Right atrium auricular region (tissue), 2 donors: ENCODE results near the gene ANGPTL2. TPM values are rescaled to one million over a fixed set of nuclear protein-coding genes. Genes with fewer than 3 reads are reported as not detected.
"Not testable (repeated sequence)": the region's sequence is repeated elsewhere in the genome, so short reads cannot be mapped to it uniquely, and the experiment has no call there.

Experiments
- DNase-seq: peaks from one replicate; pipeline ENCODE4 v3.0.0-alpha.2; 2019; ENCODE audit warnings: low spot score
- H3K27ac ChIP-seq, 2 donors: fragments of 200-600 bp; sonication (generic); 1 replicate in 1 of 2; 2 replicates in 1 of 2; pipeline ENCODE4 v1.5.1; 2016 to 2019
- H3K27me3 ChIP-seq, 2 donors: fragments of 200-600 bp; sonication (generic); one replicate each; pipeline versions ENCODE4 v1.5.1 to v1.6.0; 2017 to 2019
- H3K36me3 ChIP-seq: fragments of 200-600 bp; sonication (generic); one replicate; pipeline ENCODE4 v1.5.1; 2016
- H3K4me1 ChIP-seq, 2 donors: fragments of 200-600 bp; sonication (generic); one replicate each; pipeline versions ENCODE4 v1.5.1 to v1.6.0; 2017 to 2019
- H3K4me3 ChIP-seq, 2 donors: fragments of 200-600 bp; sonication (generic); 1 replicate in 1 of 2; 2 replicates in 1 of 2; pipeline ENCODE4 v1.5.1; 2017 to 2019; ENCODE audit warnings: mild to moderate bottlenecking in 1 of 2, moderate library complexity in 1 of 2
- H3K9me3 ChIP-seq, 2 donors: fragments of 200-600 bp; sonication (generic); one replicate each; pipeline ENCODE4 v1.5.1; 2019
- CTCF ChIP-seq, 2 donors: fragments of 200-600 bp; sonication (generic); IDR thresholded peaks; one replicate each; pipeline ENCODE4 v1.5.1; 2019; ENCODE audit warnings: antibody characterized with exemption in 2 of 2
- total RNA-seq, 2 donors: library from RNA; depleted of rRNA; stranded (reverse); fragments of >200 nt; gene quantifications; one replicate each; pipeline ENCODE4 v1.1.0, GENCODE V29; 2016

ANGPTL2 gene
- total RNA-seq, 2 donors from 2014 or later: 42.8 to 55.8 TPM

- no peaks in the 10 kb centered on the region for H3K36me3 ChIP-seq
- no peak overlapping the region for H3K4me3 ChIP-seq
- no peak for DNase-seq
- no peaks in the 10 kb centered on the region for H3K9me3 ChIP-seq
- H3K27me3 ChIP-seq: no peaks in the 10 kb centered on the region
- H3K27ac ChIP-seq: no peak overlapping the region
- H3K4me1 ChIP-seq: peaks cover 0 to 22% of the 10 kb centered on the region in 2 donors
- TF ChIP-seq CTCF (IDR thresholded peaks at IDR 0.05): no peak
These were observed 27.3 kb upstream of the ANGPTL2 start for GRCh38 chr9:127149463-127150390.

GRCh38 chr9:127149010-127149409, 26.6 kb upstream of the ANGPTL2 start:
- Histone ChIP-seq H3K4me1 (peaks cover 0 to 14% of the 10 kb centered on the region in 2 donors), H3K36me3 (no peaks in the 10 kb centered on the region), H3K4me3 (no peak overlapping the region), H3K27ac (no peak overlapping the region), H3K27me3 (no peaks in the 10 kb centered on the region), H3K9me3 (no peaks in the 10 kb centered on the region)
- no peak for DNase-seq
- no peak for TF ChIP-seq CTCF (IDR thresholded peaks at IDR 0.05)

GRCh38 chr9:127148014-127148413, 25.6 kb upstream of the ANGPTL2 start:
- H3K27me3 ChIP-seq: no peaks in the 10 kb centered on the region
- no peak overlapping the region for H3K4me3 ChIP-seq
- no peak overlapping the region for H3K27ac ChIP-seq
- TF ChIP-seq CTCF (IDR thresholded peaks at IDR 0.05): no peak
- no peaks in the 10 kb centered on the region for H3K36me3 ChIP-seq
- peaks cover 0 to 12% of the 10 kb centered on the region in 2 donors for H3K4me1 ChIP-seq
- no peak for DNase-seq
- H3K9me3 ChIP-seq: no peaks in the 10 kb centered on the region

- no peak for DNase-seq
- Histone ChIP-seq H3K36me3 (no peaks in the 10 kb centered on the region), H3K4me1 (peaks cover 0 to 12% of the 10 kb centered on the region in 2 donors), H3K9me3 (no peaks in the 10 kb centered on the region), H3K4me3 (no peak overlapping the region), H3K27me3 (no peaks in the 10 kb centered on the region), H3K27ac (no peak overlapping the region)
- no peak for TF ChIP-seq CTCF (IDR thresholded peaks at IDR 0.05)
These were observed 24.8 kb upstream of the ANGPTL2 start for GRCh38 chr9:127147251-127147650.

GRCh38 chr9:127146841-127147240, 24.4 kb upstream of the ANGPTL2 start:
- H3K27me3 ChIP-seq, DNase-seq, H3K4me3 ChIP-seq, H3K9me3 ChIP-seq, H3K36me3 ChIP-seq, H3K27ac ChIP-seq: not testable (repeated sequence)
- peaks cover 0 to 12% of the 10 kb centered on the region in 2 donors for H3K4me1 ChIP-seq

GRCh38 chr9:127144670-127145445, 22.4 kb upstream of the ANGPTL2 start:
- Histone ChIP-seq H3K27me3 (no peaks in the 10 kb centered on the region), H3K9me3 (no peaks in the 10 kb centered on the region), H3K4me1 (peaks cover 0 to 12% of the 10 kb centered on the region in 2 donors), H3K4me3 (no peak overlapping the region), H3K27ac (peak overlapping the region; percentile 41 to 61), H3K36me3 (no peaks in the 10 kb centered on the region)
- peak; percentile 84 for DNase-seq
- TF ChIP-seq CTCF (IDR thresholded peaks at IDR 0.05): no peak
